ENCODE results near the gene COLEC11.
A peak's percentile ranks its signal among the peaks of the same experiment; 100 is the strongest.
"Not testable (repeated sequence)": the region's sequence is repeated elsewhere in the genome, so short reads cannot be mapped to it uniquely, and the experiment has no call there.

Gene COLEC11

DNA sequence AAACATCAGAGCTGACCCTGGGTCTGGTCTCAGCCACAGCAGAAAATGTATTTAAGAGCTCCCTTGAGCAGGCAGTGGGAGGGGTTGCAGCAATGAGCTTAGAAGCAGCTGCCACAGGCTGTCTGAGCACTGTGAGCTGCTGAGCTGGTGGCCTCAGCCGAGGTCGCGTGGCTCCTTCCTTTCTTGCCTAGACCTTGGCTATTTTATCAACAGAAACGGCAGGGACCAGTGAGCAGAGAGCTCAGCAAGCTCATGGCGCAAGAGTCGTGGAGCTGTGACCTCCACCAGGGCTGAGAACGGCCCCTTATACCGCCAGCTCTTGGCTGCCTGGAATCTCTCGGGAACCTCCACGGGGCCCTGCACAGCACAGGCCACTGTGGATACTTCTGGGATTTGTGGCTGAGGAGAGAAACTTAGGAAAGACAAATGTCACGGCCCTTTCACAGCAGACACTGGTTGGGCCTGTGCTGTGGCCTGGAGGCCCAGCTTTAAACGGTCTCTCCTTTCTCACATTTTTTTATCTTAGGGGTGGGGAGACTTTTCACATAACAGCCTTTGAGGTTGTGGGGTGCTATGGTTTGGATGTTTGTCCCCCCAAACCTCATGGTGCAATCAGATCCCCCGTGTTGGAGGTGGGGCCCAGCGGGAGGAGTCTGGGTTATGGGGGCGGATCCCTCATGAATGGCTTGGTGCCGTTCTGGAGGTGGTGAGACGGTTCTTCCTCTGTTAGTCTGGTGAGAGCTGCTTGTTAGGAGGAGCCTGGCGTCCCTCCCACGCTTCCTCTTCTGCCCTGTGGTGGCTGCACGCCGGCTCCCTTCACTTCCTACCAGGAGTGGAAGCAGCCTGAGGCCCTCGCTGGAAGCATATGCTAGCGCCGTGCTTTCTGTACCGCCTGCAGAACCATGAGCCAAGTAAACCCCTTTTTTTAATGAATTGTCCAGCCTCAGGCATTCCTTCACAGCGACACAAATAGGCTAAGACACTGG, 64.8 kb downstream of the COLEC11 start:
- Mint-ChIP-seq H3K27me3 (ENCODE audit: low read depth) (peaks cover 4% of the 10 kb centered on the region), H3K27ac (peak overlapping the region; percentile 76 to 95 (median 94)), H3K9me3 (no peaks in the 10 kb centered on the region), H3K4me1 (peaks cover 50% of the 10 kb centered on the region), H3K36me3 (ENCODE audit: low read depth) (no peaks in the 10 kb centered on the region), H3K4me3 (peak overlapping the region in 1 of 3 experiments; percentile 50)
- TF ChIP-seq, protein P1, sequence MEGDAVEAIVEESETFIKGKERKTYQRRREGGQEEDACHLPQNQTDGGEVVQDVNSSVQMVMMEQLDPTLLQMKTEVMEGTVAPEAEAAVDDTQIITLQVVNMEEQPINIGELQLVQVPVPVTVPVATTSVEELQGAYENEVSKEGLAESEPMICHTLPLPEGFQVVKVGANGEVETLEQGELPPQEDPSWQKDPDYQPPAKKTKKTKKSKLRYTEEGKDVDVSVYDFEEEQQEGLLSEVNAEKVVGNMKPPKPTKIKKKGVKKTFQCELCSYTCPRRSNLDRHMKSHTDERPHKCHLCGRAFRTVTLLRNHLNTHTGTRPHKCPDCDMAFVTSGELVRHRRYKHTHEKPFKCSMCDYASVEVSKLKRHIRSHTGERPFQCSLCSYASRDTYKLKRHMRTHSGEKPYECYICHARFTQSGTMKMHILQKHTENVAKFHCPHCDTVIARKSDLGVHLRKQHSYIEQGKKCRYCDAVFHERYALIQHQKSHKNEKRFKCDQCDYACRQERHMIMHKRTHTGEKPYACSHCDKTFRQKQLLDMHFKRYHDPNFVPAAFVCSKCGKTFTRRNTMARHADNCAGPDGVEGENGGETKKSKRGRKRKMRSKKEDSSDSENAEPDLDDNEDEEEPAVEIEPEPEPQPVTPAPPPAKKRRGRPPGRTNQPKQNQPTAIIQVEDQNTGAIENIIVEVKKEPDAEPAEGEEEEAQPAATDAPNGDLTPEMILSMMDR (IDR thresholded peaks at IDR 0.05; ENCODE audit: unreplicated experiment in 3 of 3): no peak

DNA sequence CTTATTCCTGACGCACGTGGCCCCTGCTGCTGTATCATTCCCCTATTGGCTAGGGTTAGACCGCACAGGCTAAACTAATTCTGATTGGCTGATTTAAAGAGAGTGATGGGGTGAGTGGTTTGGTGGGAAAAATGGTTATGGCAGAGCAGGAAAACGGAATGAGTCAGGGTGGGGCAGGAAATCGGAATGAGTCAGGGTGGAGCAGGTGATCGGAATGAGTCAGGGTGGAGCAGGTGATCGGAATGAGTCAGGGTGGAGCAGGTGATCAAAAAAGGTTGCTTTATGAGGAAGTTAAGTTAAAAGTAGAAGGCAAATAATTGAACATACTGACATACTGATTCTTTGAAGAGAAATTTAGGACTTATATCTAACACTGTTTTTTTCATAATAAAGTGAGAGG, 65.7 kb downstream of the COLEC11 start:
- not testable (repeated sequence) for H3K4me3 Mint-ChIP-seq; H3K36me3 Mint-ChIP-seq (ENCODE audit: low read depth); H3K9me3 Mint-ChIP-seq; H3K27me3 Mint-ChIP-seq (ENCODE audit: low read depth)
- peaks cover 50% of the 10 kb centered on the region for H3K4me1 Mint-ChIP-seq
- peak overlapping the region in 1 of 3 experiments; percentile 46 for H3K27ac Mint-ChIP-seq

DNA sequence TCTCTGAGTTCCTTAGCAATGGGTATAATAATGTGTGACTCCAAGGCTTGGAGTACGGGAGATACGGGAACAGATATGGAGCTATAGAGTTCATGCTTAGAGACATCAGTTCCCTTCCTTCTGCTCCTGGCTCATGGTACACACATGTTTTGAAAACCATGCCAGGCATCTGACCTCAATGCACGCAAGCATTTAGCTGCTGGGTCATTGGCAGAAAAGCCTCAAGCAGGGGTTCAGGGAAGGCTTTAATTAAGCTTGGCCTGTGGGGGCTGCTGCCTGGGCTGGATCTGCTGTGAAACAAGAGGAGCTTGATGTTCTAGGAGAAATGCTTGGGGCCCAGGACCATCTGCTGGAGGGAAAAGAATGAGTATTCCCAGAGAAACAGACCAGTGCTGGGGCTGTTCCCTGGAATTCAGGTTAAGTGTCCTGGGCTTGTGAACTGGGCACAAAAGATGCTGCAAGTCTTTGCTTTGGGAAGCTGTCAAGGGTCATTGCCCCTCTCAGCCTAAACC, 66.3 kb downstream of the COLEC11 start:
- no peaks in the 10 kb centered on the region for H3K9me3 Mint-ChIP-seq
- TF ChIP-seq, protein P1 (IDR thresholded peaks at IDR 0.05; ENCODE audit: unreplicated experiment in 3 of 3): no peak
- no peak overlapping the region for H3K4me3 Mint-ChIP-seq
- H3K27me3 Mint-ChIP-seq (ENCODE audit: low read depth): peaks cover 4% of the 10 kb centered on the region
- no peak overlapping the region for H3K27ac Mint-ChIP-seq
- H3K36me3 Mint-ChIP-seq (ENCODE audit: low read depth): no peaks in the 10 kb centered on the region
- H3K4me1 Mint-ChIP-seq: peaks cover 49% of the 10 kb centered on the region

DNA sequence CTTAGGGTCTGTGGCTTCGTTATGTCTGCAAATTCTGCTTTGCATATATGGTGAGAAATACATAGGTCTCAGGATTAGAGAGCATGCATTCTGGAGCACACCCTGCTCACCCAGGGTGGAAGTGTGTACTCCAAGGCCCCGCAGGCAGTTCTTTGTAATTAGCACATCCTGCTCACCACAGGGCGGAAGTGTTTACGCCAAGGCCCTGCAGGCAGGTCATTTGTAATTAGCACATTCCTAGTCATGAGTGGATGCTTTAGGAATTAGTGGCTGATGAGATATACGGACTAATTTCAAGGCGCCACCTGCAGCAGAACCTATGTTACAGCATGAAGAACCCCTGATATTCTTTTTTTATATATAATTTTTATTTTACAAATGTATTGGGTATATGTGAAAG, 67.3 kb downstream of the COLEC11 start:
- no peak overlapping the region for H3K4me3 Mint-ChIP-seq
- TF ChIP-seq, protein P1 (IDR thresholded peaks at IDR 0.05; ENCODE audit: unreplicated experiment in 3 of 3): no peak
- H3K36me3 Mint-ChIP-seq (ENCODE audit: low read depth): no peaks in the 10 kb centered on the region
- H3K4me1 Mint-ChIP-seq: peaks cover 39% of the 10 kb centered on the region
- peaks cover 4% of the 10 kb centered on the region for H3K27me3 Mint-ChIP-seq (ENCODE audit: low read depth)
- no peaks in the 10 kb centered on the region for H3K9me3 Mint-ChIP-seq
- no peak overlapping the region for H3K27ac Mint-ChIP-seq

DNA sequence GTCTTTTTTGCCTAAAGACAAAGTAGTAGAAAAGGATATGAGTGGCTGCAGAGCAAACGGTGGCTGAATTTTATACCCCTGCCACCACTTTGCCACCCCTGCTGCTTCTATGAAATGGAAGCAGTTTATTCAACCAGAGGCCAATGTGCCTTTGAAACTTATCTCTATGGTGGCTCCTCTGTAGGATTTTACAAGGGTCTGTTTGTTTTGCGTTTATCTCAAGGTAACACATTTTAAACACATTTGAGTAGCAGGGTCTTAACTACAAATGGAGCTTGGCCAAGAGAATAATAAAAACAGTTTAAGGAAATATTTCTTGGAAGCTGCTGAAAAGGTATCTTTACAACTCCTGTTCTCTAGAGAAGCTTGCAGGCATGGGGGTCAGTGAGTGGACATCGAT, 69.2 kb downstream of the COLEC11 start:
- Mint-ChIP-seq H3K27me3 (ENCODE audit: low read depth) (peaks cover 4% of the 10 kb centered on the region), H3K4me1 (peaks cover 24% of the 10 kb centered on the region), H3K36me3 (ENCODE audit: low read depth) (no peaks in the 10 kb centered on the region), H3K4me3 (no peak overlapping the region), H3K9me3 (no peaks in the 10 kb centered on the region), H3K27ac (no peak overlapping the region)
- TF ChIP-seq, protein P1 (IDR thresholded peaks at IDR 0.05; ENCODE audit: unreplicated experiment in 3 of 3): no peak

DNA sequence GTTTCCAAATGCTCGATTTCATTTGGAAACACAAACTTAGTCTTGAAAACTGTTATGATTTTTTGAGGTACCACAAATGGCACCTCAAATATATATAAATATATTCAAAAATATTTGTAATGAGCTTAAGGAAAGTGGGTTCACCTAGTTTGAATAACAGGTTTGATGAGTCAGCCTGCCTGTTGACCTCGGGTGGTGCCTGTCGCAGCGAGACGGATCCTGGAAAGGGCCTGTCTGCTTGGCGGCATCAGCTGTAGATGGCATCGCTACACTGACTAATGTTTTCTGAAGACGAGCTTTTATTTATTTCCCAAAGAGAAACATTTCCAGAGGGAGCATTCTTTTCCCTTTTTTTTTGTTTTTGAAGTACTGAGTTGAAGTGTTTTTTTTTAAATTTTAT, 70.0 kb downstream of the COLEC11 start:
- Mint-ChIP-seq H3K36me3 (ENCODE audit: low read depth) (no peaks in the 10 kb centered on the region), H3K27ac (no peak overlapping the region), H3K4me1 (peaks cover 15% of the 10 kb centered on the region), H3K27me3 (ENCODE audit: low read depth) (peaks cover 4% of the 10 kb centered on the region), H3K4me3 (no peak overlapping the region), H3K9me3 (no peaks in the 10 kb centered on the region)
- TF ChIP-seq, protein P1 (IDR thresholded peaks at IDR 0.05; ENCODE audit: unreplicated experiment in 3 of 3): no peak
